Measurements from ENCODE around the gene GRIA3. TPM values are rescaled to one million over a fixed set of nuclear protein-coding genes. Genes with fewer than 3 reads are reported as not detected.
A peak's percentile ranks its signal among the peaks of the same experiment; 100 is the strongest.
"Not testable (repeated sequence)": the region's sequence is repeated elsewhere in the genome, so short reads cannot be mapped to it uniquely, and the experiment has no call there.

GRIA3 gene
- total RNA-seq, 1 experiment from 2014 or later, result not detected

DNA sequence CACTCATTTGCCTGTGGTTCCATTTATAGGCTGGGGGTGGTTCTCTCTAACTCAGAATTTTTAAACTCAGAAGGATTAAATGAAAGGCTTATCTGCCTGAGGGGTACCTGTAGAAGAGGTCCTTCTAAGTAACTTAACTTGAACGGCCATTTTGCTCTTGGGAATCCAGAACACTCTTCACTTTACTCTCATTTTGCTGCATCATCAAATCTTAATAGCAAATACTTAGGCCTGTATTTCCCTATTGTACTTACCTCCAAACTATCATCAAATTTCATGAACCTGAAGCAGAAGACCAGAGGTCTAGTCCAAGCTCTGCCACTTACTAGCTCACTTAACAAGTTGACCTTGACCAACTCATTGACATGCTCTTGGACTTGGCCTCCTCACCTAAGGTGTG, 70.4 kb downstream of the GRIA3 start:
- no peak for DNase-seq (ENCODE audit: low read depth)
- in situ Hi-C loops (cut with HindIII; ENCODE audit: low pct_unique_long_range_greater_than_20kb, low sequenced_read_pairs), result no loop called here

DNA sequence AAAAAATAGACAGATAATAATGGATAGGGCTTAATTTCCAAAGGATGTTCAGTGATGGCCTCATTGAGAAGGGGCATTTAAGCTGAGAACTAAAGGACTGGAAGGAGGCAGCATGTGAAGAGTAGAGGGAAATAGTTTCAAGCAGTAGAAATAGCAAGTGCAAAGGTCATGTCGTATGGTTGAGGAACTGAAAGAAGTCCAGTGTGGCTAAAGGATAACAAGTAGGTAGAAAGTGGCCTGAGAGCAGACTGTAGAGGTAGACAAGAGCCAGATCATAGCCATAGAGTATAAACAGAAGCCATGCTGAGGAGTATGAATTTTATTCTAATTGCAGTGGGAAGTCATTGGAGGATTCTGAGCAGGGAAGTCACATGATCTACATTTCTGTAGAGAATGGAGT, 72.3 kb downstream of the GRIA3 start:
- DNase-seq (ENCODE audit: low read depth), result no peak
- in situ Hi-C loops (cut with HindIII; ENCODE audit: low pct_unique_long_range_greater_than_20kb, low sequenced_read_pairs), result no loop called here

DNA sequence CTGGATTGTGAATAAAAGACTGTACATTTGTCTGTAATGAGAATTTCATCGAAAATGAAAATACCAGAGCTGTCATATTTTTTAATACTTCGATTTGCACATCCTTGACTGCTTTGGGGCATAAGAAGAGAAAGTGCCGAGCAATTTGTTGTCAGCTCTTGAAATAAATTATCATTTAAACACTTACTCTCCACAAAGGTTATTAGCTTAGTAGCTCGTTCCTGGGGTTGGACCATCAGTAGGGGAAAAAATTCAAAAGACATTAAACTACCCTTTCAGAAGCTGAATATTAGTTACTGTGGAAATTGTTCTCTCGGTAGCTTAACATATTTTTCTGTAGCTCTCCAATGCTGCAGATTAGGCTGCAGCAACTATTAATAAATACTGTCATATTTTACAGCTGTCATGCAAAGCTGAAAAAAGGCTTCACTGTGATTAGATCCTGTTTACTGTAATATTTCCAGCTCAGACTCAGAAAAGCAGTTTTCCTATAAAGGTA, 76.9 kb downstream of the GRIA3 start:
- no peak for DNase-seq (ENCODE audit: low read depth)
- in situ Hi-C loops (cut with HindIII; ENCODE audit: low pct_unique_long_range_greater_than_20kb, low sequenced_read_pairs), result no loop called here

DNA sequence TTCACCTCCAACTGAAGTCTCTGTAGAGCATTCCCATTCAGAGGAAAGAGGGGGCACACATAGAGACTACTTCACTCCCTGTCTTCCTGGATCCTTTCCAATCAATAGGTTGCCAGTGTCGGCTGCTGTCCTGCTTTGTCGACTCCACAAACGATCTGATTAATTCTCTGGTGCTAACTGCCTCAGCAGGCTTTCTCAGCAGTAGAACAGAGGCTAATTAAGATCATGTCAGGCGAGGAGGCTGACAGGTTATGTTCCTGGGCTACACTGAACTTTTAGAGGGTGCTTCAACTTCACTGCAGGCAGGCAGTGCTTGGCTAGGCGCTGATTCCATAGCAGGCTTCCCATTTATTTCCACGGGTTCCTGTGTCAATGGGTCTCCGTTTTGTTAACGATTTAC, 79.2 kb downstream of the GRIA3 start:
- in situ Hi-C loops (cut with HindIII; ENCODE audit: low pct_unique_long_range_greater_than_20kb, low sequenced_read_pairs), result no loop called here
- DNase-seq (ENCODE audit: low read depth), result no peak

DNA sequence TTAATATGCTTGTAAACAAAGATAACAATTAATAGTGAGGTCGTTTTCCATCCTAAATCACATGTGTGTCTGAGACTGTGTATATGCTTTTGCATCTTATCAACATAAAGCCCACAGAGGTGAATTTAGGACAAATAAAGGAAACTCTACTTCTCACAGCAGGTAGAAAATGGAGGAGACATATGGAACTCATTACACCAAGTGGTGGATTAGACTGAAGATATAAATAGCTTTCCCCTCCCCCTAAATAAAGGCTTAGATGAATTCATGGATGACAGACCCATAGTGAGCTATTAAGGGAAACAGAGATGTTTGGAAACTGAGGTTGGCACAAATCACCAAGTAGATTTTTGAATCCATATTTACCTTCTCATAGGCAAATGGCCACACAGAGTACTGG, 79.7 kb downstream of the GRIA3 start:
- in situ Hi-C loops (cut with HindIII; ENCODE audit: low pct_unique_long_range_greater_than_20kb, low sequenced_read_pairs), result no loop called here

DNA sequence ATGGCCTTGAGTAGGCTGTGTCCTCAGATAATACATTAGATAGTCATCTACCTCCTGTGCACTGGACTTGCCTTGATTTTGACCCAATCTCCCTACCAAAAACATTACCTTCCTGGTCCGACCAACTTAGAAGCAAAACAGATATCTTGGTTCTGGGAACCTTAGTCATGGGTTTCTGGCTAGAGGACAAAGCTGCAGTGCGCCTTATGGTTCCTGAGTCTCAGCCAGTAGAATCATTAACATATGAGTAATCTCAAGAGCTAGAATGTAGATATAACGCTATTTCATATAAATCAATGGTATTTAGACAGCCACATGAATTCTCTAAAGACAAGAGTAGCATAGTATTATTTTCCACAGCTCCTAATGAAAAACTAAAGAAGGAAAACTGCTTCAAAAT, 83.1 kb downstream of the GRIA3 start:
- in situ Hi-C loops (cut with HindIII; ENCODE audit: low pct_unique_long_range_greater_than_20kb, low sequenced_read_pairs), result no loop called here
- no peak for DNase-seq (ENCODE audit: low read depth)

More for the DNA sequence above, 79.7 kb downstream of the GRIA3 start:
- DNase-seq (ENCODE audit: low read depth), result no peak

DNA sequence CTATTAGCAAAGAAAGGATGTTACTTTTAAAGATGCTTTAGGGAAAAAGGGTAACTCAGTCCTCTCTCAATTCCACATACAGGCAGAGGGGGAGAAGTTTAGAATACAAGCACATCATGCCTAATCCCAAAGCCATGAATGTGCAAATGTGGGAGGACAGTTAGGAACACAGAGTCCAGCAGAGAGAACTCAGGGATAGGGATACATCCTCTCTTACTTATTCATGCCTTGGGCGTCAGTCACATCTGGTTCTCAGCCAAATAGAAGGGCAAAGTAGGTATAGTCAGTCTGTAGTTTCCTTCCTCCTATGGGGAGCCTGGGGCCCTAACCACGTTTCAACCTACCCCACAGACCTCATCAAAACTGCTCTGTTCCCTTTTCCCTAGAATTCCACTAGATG, 87.8 kb downstream of the GRIA3 start:
- in situ Hi-C loops (cut with HindIII; ENCODE audit: low pct_unique_long_range_greater_than_20kb, low sequenced_read_pairs), result no loop called here
- no peak for DNase-seq (ENCODE audit: low read depth)

DNA sequence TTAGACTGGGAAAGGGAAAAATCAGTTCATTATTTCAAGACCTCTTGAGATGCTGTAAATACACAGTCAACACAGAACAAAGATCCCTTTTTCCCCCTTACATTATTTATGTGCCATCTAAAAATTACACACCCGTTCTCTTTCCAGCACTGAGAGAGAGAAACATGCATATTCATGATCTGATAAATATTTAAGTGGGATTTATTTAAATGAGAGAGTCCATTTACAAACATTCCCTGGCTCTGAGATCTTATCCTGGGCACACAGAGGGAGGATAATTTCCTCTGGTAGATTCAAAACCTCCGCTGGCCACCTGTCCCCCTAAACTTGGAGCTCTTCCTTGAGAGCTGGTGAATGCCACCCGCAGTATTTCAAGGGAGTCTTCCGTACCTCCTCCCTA, 88.6 kb downstream of the GRIA3 start:
- in situ Hi-C loops (cut with HindIII; ENCODE audit: low pct_unique_long_range_greater_than_20kb, low sequenced_read_pairs), result no loop called here

DNA sequence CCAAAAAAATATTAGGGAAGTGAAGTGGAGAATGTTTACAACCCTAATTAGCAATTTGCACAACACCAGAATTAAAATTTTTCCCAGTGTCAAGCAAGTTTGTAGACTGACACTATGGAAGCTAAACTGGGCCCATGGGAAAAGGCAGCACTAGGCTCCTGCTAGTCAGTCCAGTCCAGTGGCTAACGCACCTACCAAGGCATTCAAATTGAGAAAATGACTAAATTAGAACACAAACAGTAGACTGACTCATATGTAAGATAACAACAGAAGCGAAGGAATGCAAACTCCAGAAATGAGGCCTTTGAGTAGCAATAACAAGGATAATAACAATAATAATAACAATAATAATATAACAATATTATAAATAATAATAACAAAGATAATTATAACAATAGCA, 90.7 kb downstream of the GRIA3 start:
- DNase-seq (ENCODE audit: low read depth), result no peak

More for the DNA sequence above, 88.6 kb downstream of the GRIA3 start:
- no peak for DNase-seq (ENCODE audit: low read depth)

DNA sequence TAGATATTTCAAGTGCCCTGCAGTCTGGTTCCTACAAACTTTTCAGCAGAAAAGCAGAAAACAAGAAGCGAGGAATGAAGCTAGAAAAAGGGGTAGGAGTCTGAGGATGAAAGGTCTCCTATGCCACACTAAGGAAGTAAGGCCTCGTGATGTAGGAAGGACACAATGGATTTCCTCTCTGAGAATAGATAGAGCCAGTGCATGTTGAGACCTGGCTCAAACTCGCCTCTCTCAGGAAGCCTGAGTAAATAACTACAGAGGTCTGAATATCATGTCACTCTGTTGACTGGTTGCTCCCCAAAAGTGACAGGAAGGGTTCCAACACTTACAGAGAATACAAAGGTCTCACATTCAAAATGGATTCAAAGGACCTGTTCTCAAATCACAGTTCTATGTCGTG, 93.3 kb downstream of the GRIA3 start:
- in situ Hi-C loops (cut with HindIII; ENCODE audit: low pct_unique_long_range_greater_than_20kb, low sequenced_read_pairs), result no loop called here
- DNase-seq (ENCODE audit: low read depth), result no peak

More for the DNA sequence above, 90.7 kb downstream of the GRIA3 start:
- in situ Hi-C loops (cut with HindIII; ENCODE audit: low pct_unique_long_range_greater_than_20kb, low sequenced_read_pairs), result no loop called here

DNA sequence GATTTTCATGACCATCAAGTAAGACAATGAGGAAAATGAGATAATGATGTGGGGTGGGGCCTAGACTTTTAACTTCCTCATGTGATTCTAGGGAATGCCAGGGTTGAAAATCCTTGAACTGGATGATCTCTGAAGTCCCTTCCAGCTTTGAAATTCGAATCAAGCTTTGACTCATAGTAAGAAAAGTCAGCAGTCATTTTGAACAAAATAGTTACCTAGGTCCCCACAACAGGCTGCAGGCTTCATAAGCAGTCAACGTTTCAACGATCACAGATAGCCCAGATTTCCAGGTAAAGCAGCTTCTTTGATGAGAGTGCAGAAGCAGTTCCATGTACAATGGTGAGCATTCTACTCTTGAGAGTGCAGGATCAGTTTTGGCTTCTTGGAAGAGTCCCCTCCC, 93.7 kb downstream of the GRIA3 start:
- in situ Hi-C loops (cut with HindIII; ENCODE audit: low pct_unique_long_range_greater_than_20kb, low sequenced_read_pairs), result no loop called here

DNA sequence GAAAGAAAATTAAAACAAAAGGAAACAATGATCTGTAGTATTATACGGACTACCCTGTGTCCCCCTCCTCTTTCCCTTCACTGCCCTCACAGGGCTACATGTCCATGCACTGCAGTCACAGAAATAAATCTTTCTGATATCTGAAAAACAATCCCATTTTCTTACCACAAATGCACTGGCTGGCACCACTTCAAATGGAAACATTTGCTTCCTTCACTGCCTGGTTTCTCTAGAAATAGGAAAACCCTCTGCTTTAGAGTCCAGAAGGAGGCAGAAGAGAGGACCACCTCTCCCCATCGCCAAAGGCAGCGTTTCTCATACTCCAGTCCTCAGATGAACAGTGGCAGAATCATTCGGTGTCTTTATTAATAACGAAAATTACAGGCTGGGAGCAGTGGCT, 98.2 kb downstream of the GRIA3 start:
- in situ Hi-C loops (cut with HindIII; ENCODE audit: low pct_unique_long_range_greater_than_20kb, low sequenced_read_pairs), result no loop called here
- DNase-seq (ENCODE audit: low read depth), result no peak

More for the DNA sequence above, 93.7 kb downstream of the GRIA3 start:
- no peak for DNase-seq (ENCODE audit: low read depth)

DNA sequence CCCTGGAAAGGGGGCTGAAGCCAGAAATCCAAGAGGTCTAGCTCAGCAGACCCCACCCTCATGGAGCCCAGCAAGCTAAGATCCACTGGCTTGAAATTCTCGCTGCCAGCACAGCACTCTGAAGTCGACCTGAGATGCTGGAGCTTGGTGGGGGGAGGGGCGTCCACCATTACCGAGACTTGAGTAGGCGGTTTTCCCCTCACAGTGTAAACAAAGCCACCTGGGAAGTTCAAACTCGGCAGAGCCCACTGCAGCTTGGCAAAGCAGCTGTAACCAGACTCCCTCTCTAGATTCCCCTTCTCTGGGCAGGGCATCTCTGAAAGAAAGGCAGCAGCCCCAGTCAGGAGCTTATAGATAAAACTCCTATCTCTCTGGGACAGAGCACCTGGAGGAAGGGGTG, 99.3 kb downstream of the GRIA3 start:
- in situ Hi-C loops (cut with HindIII; ENCODE audit: low pct_unique_long_range_greater_than_20kb, low sequenced_read_pairs); DNase-seq (ENCODE audit: low read depth): not testable (repeated sequence)

DNA sequence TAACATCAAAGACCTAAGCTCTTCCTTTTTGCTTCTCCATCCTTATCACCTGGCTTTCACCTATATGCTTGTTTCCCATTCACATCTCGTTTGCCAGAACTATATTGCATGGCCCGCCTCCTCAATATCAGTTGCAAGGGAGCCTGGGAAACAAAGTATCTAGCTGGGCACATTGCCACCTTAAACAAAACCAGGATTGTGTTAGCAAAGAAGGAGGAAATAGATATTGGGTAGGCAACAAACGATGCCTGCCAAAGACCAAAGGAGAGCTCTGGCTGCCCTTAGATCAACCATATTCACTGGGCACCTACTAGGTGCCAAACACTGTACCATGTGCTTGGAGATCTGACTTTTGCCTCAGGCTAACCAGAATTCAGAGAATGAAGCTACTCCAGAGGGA, 107.5 kb downstream of the GRIA3 start:
- in situ Hi-C loops (cut with HindIII; ENCODE audit: low pct_unique_long_range_greater_than_20kb, low sequenced_read_pairs), result no loop called here
- DNase-seq (ENCODE audit: low read depth), result no peak

DNA sequence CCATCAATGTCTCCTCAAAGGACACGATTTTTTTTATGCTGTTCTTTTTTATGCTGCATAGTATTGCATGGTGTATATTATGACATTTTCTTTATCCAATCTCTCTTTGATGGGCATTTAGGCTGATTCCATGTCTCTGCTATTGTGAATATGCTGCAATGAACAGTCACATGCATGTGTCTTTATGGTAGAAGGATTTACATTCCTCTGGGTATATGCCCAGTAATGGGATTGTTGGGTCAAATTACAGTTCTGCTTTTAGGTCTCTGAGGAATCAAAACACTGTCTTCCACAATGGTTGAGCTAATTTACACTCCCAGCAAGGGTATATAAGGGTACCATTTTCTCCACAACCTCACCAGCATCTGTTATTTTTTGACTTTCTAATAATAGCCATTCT, 113.9 kb downstream of the GRIA3 start:
- no peak for DNase-seq (ENCODE audit: low read depth)
- in situ Hi-C loops (cut with HindIII; ENCODE audit: low pct_unique_long_range_greater_than_20kb, low sequenced_read_pairs), result no loop called here

DNA sequence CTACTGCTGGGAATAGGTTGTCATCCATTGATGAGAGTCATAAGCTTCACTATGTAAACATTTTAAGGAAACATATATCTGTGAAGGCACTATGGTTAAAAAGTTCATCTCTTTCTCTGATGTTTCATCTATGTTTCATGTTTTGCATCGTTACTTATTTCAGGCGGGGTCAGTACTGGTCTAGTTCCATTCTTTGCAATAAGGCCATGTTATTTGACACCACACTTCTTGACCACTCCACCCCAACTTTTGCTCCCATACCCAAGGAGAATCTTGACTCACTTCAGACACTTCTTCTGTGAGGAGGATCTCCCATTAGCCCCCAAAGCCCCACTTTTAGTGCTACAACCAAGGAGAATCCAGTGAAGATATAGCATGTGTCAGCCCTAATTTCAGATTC, 119.4 kb downstream of the GRIA3 start:
- in situ Hi-C loops (cut with HindIII; ENCODE audit: low pct_unique_long_range_greater_than_20kb, low sequenced_read_pairs), result no loop called here
- DNase-seq (ENCODE audit: low read depth), result no peak

DNA sequence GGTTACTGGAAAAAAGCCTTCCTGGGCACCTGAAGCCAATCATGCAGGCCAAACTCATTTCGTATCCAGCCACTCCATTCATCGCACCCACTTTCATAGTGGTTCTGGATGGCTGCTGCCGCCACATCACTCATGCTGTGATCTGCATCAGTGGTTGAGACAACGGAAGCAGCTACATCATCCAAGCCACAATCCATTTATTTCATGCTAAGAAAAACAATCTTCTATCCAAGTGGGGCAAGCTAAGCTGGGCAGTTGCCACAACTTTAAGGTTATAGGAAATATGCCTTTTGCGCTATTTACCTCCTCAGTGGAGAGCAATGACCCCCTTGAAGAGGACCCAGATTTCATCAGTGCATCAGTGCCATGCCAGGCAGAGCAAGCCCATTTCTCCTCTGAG, 124.6 kb downstream of the GRIA3 start:
- DNase-seq (ENCODE audit: low read depth), result peak; percentile 82
- in situ Hi-C loops (cut with HindIII; ENCODE audit: low pct_unique_long_range_greater_than_20kb, low sequenced_read_pairs), result no loop called here

DNA sequence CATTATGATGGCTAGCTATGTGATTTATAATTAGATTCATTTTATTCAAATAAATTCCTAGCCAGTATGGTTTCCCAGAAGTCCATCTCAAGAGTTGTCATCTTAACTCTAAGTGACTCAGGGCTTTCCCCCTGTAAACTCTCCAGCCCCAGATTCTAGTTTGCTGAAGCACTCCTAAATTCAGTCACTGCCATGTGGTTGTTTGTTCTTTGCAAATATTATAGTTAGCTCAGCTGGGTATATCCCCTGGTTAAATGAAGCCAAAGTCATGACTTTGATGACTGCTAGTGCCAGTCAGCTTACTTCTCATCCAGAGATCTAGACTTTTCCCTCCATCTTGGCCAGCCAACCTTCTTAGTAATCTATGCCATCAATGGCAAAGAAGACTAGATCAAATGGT, 126.0 kb downstream of the GRIA3 start:
- in situ Hi-C loops (cut with HindIII; ENCODE audit: low pct_unique_long_range_greater_than_20kb, low sequenced_read_pairs), result no loop called here
- no peak for DNase-seq (ENCODE audit: low read depth)

DNA sequence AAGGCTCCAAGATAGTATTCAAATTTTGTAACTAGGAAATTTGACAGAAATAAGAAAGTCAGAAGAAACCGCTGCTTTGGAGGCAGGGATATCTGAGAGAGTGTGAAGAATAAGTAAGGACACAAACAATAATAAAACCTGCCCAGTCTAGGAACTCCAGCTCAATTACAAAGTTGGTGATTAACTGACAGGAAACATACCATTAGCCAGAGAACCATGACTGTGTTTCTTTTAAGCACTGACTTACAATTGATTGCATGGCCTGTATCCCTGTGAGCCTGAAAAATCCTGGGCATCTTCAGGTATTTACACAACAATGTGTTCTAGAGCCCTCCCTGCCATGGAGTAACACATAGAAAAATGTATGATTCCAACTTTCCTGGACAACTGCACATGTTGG, 127.4 kb downstream of the GRIA3 start:
- DNase-seq (ENCODE audit: low read depth), result peak; percentile 54
- in situ Hi-C loops (cut with HindIII; ENCODE audit: low pct_unique_long_range_greater_than_20kb, low sequenced_read_pairs), result no loop called here

DNA sequence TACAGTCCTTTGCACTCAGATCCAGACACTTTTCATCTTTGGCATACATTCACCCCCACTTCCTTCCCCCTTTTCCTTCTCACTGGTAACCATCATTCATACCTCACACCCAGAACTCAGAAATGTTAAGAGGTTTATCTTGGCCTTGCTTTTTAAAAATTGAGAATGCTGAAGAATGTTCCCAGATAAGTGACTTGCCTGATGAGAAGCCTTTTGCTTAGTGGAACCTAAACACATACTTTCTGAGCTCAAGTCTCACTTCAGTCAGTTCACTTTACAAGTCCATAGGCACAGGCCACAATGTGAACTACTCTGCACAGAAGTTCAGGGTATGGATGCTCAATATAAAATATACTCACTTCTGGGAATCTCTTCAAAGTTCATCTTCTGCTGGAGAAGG, 129.4 kb downstream of the GRIA3 start:
- in situ Hi-C loops (cut with HindIII; ENCODE audit: low pct_unique_long_range_greater_than_20kb, low sequenced_read_pairs), result no loop called here
- no peak for DNase-seq (ENCODE audit: low read depth)

DNA sequence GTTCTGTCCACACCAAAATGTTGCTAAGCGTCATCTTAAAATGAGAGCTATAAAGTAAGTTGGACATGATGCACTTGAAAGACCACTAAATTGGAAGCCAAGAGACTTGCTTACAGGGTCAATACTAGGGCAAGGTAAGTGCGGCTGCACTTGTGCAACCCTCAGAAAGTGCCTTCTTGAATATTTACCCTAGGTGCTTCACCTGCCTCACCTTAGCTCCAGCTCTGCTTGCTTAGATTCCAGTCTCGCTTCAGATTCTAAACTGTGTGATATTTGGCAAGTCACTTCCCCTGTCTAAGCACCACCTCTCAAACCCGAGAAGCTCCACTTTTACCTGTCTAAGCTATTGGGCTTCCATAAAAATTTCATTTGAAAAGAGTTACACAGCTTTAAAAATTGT, 136.5 kb downstream of the GRIA3 start:
- no peak for DNase-seq (ENCODE audit: low read depth)
- in situ Hi-C loops (cut with HindIII; ENCODE audit: low pct_unique_long_range_greater_than_20kb, low sequenced_read_pairs), result no loop called here
